ENCODE measurements around the gene ACSF3.

DNA sequence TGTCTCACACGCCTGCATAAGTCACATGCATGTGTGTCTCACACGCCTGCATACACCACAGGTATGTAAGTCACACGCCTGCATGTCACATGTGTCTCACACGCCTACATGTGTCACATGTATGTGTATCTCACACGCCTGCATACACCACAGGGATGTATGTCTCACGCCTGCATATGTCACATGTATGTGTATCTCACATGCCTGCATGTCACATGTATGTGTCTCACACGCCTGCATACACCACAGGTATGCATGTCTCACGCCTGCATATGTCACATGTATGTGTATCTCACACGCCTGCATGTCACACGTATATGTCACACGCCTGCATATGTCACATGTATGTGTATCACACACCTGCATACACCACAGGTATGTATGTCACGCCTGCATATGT, 64.1 kb downstream of the ACSF3 start:
- TF ChIP-seq, protein P1, sequence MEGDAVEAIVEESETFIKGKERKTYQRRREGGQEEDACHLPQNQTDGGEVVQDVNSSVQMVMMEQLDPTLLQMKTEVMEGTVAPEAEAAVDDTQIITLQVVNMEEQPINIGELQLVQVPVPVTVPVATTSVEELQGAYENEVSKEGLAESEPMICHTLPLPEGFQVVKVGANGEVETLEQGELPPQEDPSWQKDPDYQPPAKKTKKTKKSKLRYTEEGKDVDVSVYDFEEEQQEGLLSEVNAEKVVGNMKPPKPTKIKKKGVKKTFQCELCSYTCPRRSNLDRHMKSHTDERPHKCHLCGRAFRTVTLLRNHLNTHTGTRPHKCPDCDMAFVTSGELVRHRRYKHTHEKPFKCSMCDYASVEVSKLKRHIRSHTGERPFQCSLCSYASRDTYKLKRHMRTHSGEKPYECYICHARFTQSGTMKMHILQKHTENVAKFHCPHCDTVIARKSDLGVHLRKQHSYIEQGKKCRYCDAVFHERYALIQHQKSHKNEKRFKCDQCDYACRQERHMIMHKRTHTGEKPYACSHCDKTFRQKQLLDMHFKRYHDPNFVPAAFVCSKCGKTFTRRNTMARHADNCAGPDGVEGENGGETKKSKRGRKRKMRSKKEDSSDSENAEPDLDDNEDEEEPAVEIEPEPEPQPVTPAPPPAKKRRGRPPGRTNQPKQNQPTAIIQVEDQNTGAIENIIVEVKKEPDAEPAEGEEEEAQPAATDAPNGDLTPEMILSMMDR (IDR thresholded peaks at IDR 0.05), result no peak
- TF ChIP-seq EP300 (IDR thresholded peaks at IDR 0.05) (no peak), POLR2A (IDR thresholded peaks at IDR 0.05) (no peak)
